Uterus (tissue), 2 donors: ENCODE results near the gene POLD3.
"Not testable (repeated sequence)": the region's sequence is repeated elsewhere in the genome, so short reads cannot be mapped to it uniquely, and the experiment has no call there.

ENCODE experiments used
- CTCF ChIP-seq, 4 experiments: fragments of 200-600 bp in 2 of 4; fragments of 450-650 bp in 2 of 4; sonication (generic) in 2 of 4; IDR thresholded peaks; one replicate each; pipeline ENCODE4 v1.5.1; 2016 to 2019; ENCODE audit warnings: antibody characterized with exemption in 4 of 4, mild to moderate bottlenecking in 2 of 4, moderate library complexity in 1 of 4
- POLR2A ChIP-seq, 2 donors: fragments of 450-650 bp; IDR thresholded peaks; one replicate each; pipeline ENCODE4 v1.6.1; 2016; ENCODE audit warnings: antibody characterized with exemption in 2 of 2, mild to moderate bottlenecking in 1 of 2, moderate library complexity in 1 of 2

GRCh38 chr11:74590492-74590891, 1.9 kb upstream of the POLD3 start:
- TF ChIP-seq CTCF, POLR2A (IDR thresholded peaks at IDR 0.05): not testable (repeated sequence)
